ENCODE measurements around the gene ADM2. TPM values are rescaled to one million over a fixed set of nuclear protein-coding genes. Genes with fewer than 3 reads are reported as not detected.

The ADM2 gene
- total and polyA plus RNA-seq, 2 of the 13 experiments (the other 11 are each of a cell fraction or from before 2014, with no cell fraction given), result 1.2 to 3.0 TPM

- in situ Hi-C loops (cut with HindIII; ENCODE audit: extremely low pct_ligation_motif_present, low pct_unique_long_range_greater_than_20kb) (no loop called here), intact Hi-C loops (cut with micrococcal nuclease; ENCODE audit: unreplicated experiment) (no loop called here)
- TF ChIP-seq U2AF2 (IDR thresholded peaks at IDR 0.05; ENCODE audit: low read depth, low read length) (no peak), LCORL (IDR thresholded peaks at IDR 0.05) (no peak), LCORL (CRISPR knock-in tag; IDR thresholded peaks at IDR 0.05) (no peak), ETS1 (CRISPR knock-in tag; IDR thresholded peaks at IDR 0.05) (no peak), PBX3 (CRISPR knock-in tag; IDR thresholded peaks at IDR 0.05; ENCODE audit: borderline replicate concordance) (no peak), ZXDC (CRISPR knock-in tag; IDR thresholded peaks at IDR 0.05) (no peak), IKZF1 (IDR thresholded peaks at IDR 0.05) (no peak), ZNF468 (CRISPR knock-in tag; IDR thresholded peaks at IDR 0.05) (no peak)
- ChIA-PET POLR2A (interaction anchor here (1.0 kb wide), 1 partner anchor 38 kb away, joined by 3 read pairs; no protein-coding TSS in a partner anchor), CTCF (ENCODE audit: low intra/inter-chr PET ratio, low total read pairs) (no interaction called here)
- Histone ChIP-seq H3K79me2 (ENCODE audit: insufficient read depth, low read length) (peaks cover 20% of the 10 kb centered on the region), H3K4me1 (ENCODE audit: insufficient read depth, low read length) (peaks cover 22% of the 10 kb centered on the region), H3K27me3 (ENCODE audit: control insufficient read depth in 1 of 2, insufficient read depth in 2 of 2, low read length in 2 of 2) (no peaks in the 10 kb centered on the region), H3K9me3 (ENCODE audit: low read length) (no peaks in the 10 kb centered on the region), H2AFZ (ENCODE audit: low read length) (no peak overlapping the region), H3K9ac (ENCODE audit: insufficient read depth, low read depth, low read length) (no peak overlapping the region), H3K27ac (ENCODE audit: extremely low read length, insufficient read depth, low read length) (no peak overlapping the region), H3K4me2 (ENCODE audit: low read depth, low read length) (no peak overlapping the region), H3K4me3 (replicated peaks in 1 of 3; ENCODE audit: insufficient read depth in 1 of 3, low read depth in 2 of 3, low read length in 3 of 3) (no peak overlapping the region), H3K36me3 (replicated peaks in 1 of 2; ENCODE audit: control insufficient read depth in 1 of 2, insufficient read depth in 2 of 2, low read length in 2 of 2) (peaks cover 19 to 49% of the 10 kb centered on the region in 2 experiments; a peak in 4 of 5 replicates), H4K20me1 (ENCODE audit: insufficient read depth, low read length) (peaks cover 19% of the 10 kb centered on the region)
- BruUV-seq (replicated peaks), result no TSS peak
- FAIRE-seq, result no peak
- no peak for DNase-seq (ENCODE audit: low spot score)
- no peak for ATAC-seq
- 97% methylated on average over 13 of the region's 15 CpGs for WGBS (ENCODE audit: low lambda C conversion rate)
Measured at GRCh38 chr22:50522208-50522805, 41.0 kb downstream of the ADM2 start.

All from HepG2 (cell line).